Hepatocyte (in vitro differentiated cells): ENCODE measurements around the gene FUT9. TPM values are rescaled to one million over a fixed set of nuclear protein-coding genes. Genes with fewer than 3 reads are reported as not detected.

ENCODE experiments used
- DNase-seq: peaks from one replicate; pipeline ENCODE4 v3.0.0-alpha.2; 2016; ENCODE audit warnings: low spot score
- H2AFZ ChIP-seq: fragments of 200-600 bp; sonication (generic); 2 replicates; pipeline ENCODE4 v1.6.0; 2016; ENCODE audit warnings: antibody characterized with exemption, mild to moderate bottlenecking
- H3K27ac ChIP-seq: fragments of 200-600 bp; sonication (generic); 2 replicates; pipeline ENCODE4 v1.5.1; 2016; ENCODE audit warnings: mild to moderate bottlenecking
- H3K27me3 ChIP-seq: fragments of 200-600 bp; sonication (generic); 2 replicates; pipeline ENCODE4 v1.6.1; 2016
- H3K36me3 ChIP-seq: fragments of 200-600 bp; sonication (generic); replicated peaks from 2 replicates; pipeline ENCODE4 v1.5.1; 2016; ENCODE audit warnings: low read depth; ENCODE audit not compliant: insufficient read depth
- H3K4me1 ChIP-seq: fragments of 200-600 bp; sonication (generic); 2 replicates; pipeline ENCODE4 v1.5.1; 2016; ENCODE audit warnings: mild to moderate bottlenecking, moderate library complexity; ENCODE audit not compliant: insufficient read depth
- H3K4me2 ChIP-seq: fragments of 200-600 bp; sonication (generic); 2 replicates; pipeline ENCODE4 v1.6.0; 2016
- H3K4me3 ChIP-seq: fragments of 200-600 bp; sonication (generic); 2 replicates; pipeline ENCODE4 v1.5.1; 2016; ENCODE audit warnings: mild to moderate bottlenecking
- H3K79me2 ChIP-seq: fragments of 200-600 bp; sonication (generic); 2 replicates; pipeline ENCODE4 v1.6.0; 2017; ENCODE audit warnings: mild to moderate bottlenecking
- H3K9me2 ChIP-seq: fragments of 200-600 bp; sonication (generic); replicated peaks from 2 replicates; pipeline ENCODE4 v1.6.0; 2017; ENCODE audit warnings: mild to moderate bottlenecking; ENCODE audit not compliant: insufficient read depth
- H3K9me3 ChIP-seq: fragments of 200-600 bp; sonication (generic); 2 replicates; pipeline ENCODE4 v1.5.1; 2016; ENCODE audit warnings: low read depth, mild to moderate bottlenecking
- H4K20me1 ChIP-seq: fragments of 200-600 bp; sonication (generic); 2 replicates; pipeline ENCODE4 v1.6.0; 2016; ENCODE audit warnings: mild to moderate bottlenecking; ENCODE audit not compliant: insufficient read depth, poor library complexity, severe bottlenecking
- EZH2 ChIP-seq: fragments of 200-600 bp; sonication (generic); IDR thresholded peaks from 2 replicates; pipeline ENCODE4 v1.6.1; 2016; ENCODE audit warnings: antibody characterized with exemption, mild to moderate bottlenecking, borderline replicate concordance
- EZH2phosphoT487 ChIP-seq: fragments of 200-600 bp; sonication (generic); IDR thresholded peaks from one replicate; pipeline ENCODE4 v1.6.1; 2018; ENCODE audit warnings: antibody characterized with exemption, mild to moderate bottlenecking, low read depth, moderate library complexity; ENCODE audit not compliant: unreplicated experiment, severe bottlenecking
- WGBS: methylation state at CpG from one replicate; pipeline ENCODE4 v1.1.6; 2016; ENCODE audit warnings: low lambda C conversion rate; ENCODE audit errors: missing lambda C conversion rate; 5-methylcytosine and 5-hydroxymethylcytosine counted together
- polyA plus RNA-seq: library from polyadenylated mRNA; unstranded; fragments of >200 nt; fragmentation: Nextera tagmentation; extraction: Ambion mirVana; gene quantifications from 2 replicates; pipeline ENCODE4 v1.2.1, GENCODE V29; 2016
- total RNA-seq: library from RNA; depleted of rRNA; stranded (reverse); fragments of >200 nt; gene quantifications from 2 replicates; pipeline ENCODE4 v1.2.3, GENCODE V29; 2014
- TF ChIP-seq, protein P1 (sequence below): fragments of 200-600 bp; sonication (generic); IDR thresholded peaks from 2 replicates; pipeline ENCODE4 v1.5.1; 2016; ENCODE audit warnings: antibody characterized with exemption, mild to moderate bottlenecking; ENCODE audit not compliant: poor library complexity

FUT9 gene
- total and polyA plus RNA-seq, 2 experiments from 2014 or later = 0.24 to 0.87 TPM

DNA sequence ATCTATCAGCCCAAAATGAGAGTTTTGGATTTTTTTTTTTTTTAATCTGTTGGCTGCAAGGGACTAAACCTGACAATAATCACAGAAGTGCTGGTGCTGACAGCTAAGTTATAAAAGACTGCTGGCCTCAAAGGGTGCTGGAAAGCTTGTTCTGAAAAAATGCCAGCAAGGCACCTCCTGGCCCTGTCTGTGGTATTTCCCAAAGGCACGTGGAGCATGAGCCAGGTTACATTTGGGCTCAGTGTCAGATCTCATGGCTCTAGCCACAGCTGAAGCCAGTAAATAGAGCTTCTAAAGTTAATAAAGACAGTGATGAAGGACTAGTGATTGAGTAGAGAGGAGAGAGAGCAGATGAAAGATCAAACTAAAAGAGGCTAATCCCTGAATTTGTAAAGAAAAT, 178.9 kb downstream of the FUT9 start:
- Histone ChIP-seq H3K79me2 (no peaks in the 10 kb centered on the region), H3K36me3 (no peaks in the 10 kb centered on the region), H4K20me1 (no peaks in the 10 kb centered on the region), H3K4me2 (no peak overlapping the region), H3K4me1 (no peaks in the 10 kb centered on the region), H3K27me3 (no peaks in the 10 kb centered on the region), H3K27ac (no peak overlapping the region), H3K4me3 (no peak overlapping the region), H3K9me3 (no peaks in the 10 kb centered on the region), H2AFZ (no peak overlapping the region), H3K9me2 (no peaks in the 10 kb centered on the region)
- WGBS = 61% methylated on average over 1 of the region's 1 CpG
- TF ChIP-seq EZH2 = no peak
- TF ChIP-seq, protein P1, sequence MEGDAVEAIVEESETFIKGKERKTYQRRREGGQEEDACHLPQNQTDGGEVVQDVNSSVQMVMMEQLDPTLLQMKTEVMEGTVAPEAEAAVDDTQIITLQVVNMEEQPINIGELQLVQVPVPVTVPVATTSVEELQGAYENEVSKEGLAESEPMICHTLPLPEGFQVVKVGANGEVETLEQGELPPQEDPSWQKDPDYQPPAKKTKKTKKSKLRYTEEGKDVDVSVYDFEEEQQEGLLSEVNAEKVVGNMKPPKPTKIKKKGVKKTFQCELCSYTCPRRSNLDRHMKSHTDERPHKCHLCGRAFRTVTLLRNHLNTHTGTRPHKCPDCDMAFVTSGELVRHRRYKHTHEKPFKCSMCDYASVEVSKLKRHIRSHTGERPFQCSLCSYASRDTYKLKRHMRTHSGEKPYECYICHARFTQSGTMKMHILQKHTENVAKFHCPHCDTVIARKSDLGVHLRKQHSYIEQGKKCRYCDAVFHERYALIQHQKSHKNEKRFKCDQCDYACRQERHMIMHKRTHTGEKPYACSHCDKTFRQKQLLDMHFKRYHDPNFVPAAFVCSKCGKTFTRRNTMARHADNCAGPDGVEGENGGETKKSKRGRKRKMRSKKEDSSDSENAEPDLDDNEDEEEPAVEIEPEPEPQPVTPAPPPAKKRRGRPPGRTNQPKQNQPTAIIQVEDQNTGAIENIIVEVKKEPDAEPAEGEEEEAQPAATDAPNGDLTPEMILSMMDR = no peak
- DNase-seq = no peak

- H3K36me3 ChIP-seq = no peaks in the 10 kb centered on the region
- H3K79me2 ChIP-seq = no peaks in the 10 kb centered on the region
- H3K27me3 ChIP-seq = no peaks in the 10 kb centered on the region
- H4K20me1 ChIP-seq = no peaks in the 10 kb centered on the region
- H3K4me2 ChIP-seq = no peak overlapping the region
- H3K4me3 ChIP-seq = no peak overlapping the region
- TF ChIP-seq EZH2 (no peak), EZH2phosphoT487 (no peak)
- TF ChIP-seq, protein P1 = no peak
- H3K9me2 ChIP-seq = no peaks in the 10 kb centered on the region
- H2AFZ ChIP-seq = no peak overlapping the region
- no peaks in the 10 kb centered on the region for H3K9me3 ChIP-seq
- DNase-seq = no peak
- WGBS = 58% methylated on average over 3 of the region's 3 CpGs
- H3K27ac ChIP-seq = no peak overlapping the region
- no peaks in the 10 kb centered on the region for H3K4me1 ChIP-seq
Measured at GRCh38 chr6:96195272-96195671, 179.5 kb downstream of the FUT9 start.

DNA sequence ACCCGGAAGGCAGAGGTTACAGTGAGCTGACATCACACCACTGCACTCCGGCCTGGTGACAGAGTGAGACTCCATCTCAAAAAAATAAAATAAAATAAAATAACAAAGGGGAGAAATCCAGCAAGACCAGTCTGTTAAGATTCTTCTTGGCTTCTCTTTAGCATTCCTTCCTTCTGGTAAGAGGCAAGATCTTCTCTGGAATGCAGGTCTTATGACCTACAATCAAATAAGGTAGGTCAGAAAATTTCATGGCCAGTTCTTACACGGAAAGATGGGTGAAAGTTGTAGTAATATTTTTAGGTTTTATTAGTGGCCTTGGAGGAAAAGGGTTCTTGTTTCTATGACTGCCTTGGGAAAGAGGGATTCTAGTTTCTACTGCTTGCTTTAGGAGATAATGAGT, 180.9 kb downstream of the FUT9 start:
- Histone ChIP-seq H4K20me1 (no peaks in the 10 kb centered on the region), H3K4me1 (no peaks in the 10 kb centered on the region), H3K27me3 (no peaks in the 10 kb centered on the region), H3K9me3 (no peaks in the 10 kb centered on the region), H2AFZ (no peak overlapping the region), H3K79me2 (no peaks in the 10 kb centered on the region), H3K4me3 (no peak overlapping the region), H3K36me3 (no peaks in the 10 kb centered on the region), H3K9me2 (no peaks in the 10 kb centered on the region), H3K4me2 (no peak overlapping the region), H3K27ac (peak overlapping the region; percentile 65)
- no peak for DNase-seq
- 56% methylated on average over 3 of the region's 3 CpGs for WGBS
- no peak for TF ChIP-seq EZH2
- TF ChIP-seq, protein P1 = no peak
- no peak for TF ChIP-seq EZH2phosphoT487

- Histone ChIP-seq H3K36me3 (no peaks in the 10 kb centered on the region), H3K27ac (peak overlapping the region; percentile 45), H2AFZ (no peak overlapping the region), H3K4me1 (no peaks in the 10 kb centered on the region), H3K9me2 (no peaks in the 10 kb centered on the region), H3K4me3 (no peak overlapping the region), H3K27me3 (no peaks in the 10 kb centered on the region), H3K79me2 (no peaks in the 10 kb centered on the region), H3K9me3 (no peaks in the 10 kb centered on the region), H4K20me1 (no peaks in the 10 kb centered on the region), H3K4me2 (no peak overlapping the region)
- TF ChIP-seq EZH2phosphoT487 (no peak), EZH2 (no peak)
- TF ChIP-seq, protein P1 = no peak
- no peak for DNase-seq
Measured at GRCh38 chr6:96197241-96197640, 181.5 kb downstream of the FUT9 start.
